Epithelial cell of esophagus (primary cell): ENCODE measurements around the gene CEP192.

Experiments used
- DNase-seq: peaks from one replicate; pipeline ENCODE4 v3.0.0; 2010; ENCODE audit warnings: low read depth
- H3K4me3 ChIP-seq: 2 replicates; pipeline ENCODE4 v1.5.1; 2011; ENCODE audit warnings: mild to moderate bottlenecking, low read length, control low read depth
- TF ChIP-seq, protein P1 (sequence below): IDR thresholded peaks from 2 replicates; pipeline ENCODE4 v1.5.1; 2011; ENCODE audit warnings: low read depth, mild to moderate bottlenecking, low read length, control low read depth, inconsistent platforms; ENCODE audit not compliant: insufficient read depth; ENCODE audit errors: missing control alignments

Gene CEP192

DNA sequence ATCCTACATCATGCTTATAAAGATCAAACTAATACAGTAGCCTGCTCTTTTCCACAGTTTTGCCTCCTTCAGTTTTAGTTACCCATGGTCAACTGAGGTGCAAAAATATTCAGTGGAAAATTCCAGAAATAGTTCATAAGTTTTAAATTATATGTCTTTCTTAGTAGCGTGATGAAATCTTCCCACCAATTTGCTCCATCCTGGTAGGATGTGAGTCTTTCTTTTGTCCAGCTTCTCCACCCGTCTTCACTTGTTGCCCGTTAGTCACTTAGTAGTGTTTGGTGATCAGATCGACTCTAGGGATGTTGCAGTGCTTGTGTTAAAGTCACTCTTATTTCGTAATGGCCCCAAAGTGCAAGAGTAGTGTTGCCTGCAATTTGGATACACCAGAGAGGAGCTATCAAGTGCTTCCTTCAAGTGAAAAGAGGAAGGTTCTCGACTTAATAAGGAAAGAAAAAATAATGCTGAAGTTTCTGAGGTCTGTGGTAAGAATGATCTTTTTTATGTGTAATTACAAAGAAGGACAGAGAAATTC, 57.0 kb downstream of the CEP192 start:
- TF ChIP-seq, protein P1, sequence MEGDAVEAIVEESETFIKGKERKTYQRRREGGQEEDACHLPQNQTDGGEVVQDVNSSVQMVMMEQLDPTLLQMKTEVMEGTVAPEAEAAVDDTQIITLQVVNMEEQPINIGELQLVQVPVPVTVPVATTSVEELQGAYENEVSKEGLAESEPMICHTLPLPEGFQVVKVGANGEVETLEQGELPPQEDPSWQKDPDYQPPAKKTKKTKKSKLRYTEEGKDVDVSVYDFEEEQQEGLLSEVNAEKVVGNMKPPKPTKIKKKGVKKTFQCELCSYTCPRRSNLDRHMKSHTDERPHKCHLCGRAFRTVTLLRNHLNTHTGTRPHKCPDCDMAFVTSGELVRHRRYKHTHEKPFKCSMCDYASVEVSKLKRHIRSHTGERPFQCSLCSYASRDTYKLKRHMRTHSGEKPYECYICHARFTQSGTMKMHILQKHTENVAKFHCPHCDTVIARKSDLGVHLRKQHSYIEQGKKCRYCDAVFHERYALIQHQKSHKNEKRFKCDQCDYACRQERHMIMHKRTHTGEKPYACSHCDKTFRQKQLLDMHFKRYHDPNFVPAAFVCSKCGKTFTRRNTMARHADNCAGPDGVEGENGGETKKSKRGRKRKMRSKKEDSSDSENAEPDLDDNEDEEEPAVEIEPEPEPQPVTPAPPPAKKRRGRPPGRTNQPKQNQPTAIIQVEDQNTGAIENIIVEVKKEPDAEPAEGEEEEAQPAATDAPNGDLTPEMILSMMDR = no peak
- no peak overlapping the region for H3K4me3 ChIP-seq
- no peak for DNase-seq

DNA sequence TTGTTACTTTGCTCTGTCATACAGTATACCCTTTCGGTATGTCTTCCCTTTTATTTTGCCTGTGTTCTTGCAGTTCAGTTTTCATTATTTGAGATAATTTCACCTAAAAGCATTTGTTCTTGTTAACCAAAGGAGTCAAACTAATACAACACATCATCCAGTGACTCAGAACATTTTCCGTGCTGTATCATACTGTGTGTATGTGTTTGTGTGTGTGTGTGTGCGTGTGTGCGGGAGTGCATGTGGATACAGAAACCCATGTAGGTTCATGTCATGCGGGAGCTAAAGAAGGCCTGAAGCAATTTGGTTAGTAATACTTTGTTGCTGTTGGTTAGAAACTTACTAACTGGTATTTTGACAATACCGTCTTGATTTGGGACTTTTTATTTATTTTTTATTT, 60.0 kb downstream of the CEP192 start:
- peak; percentile 39 for DNase-seq
- H3K4me3 ChIP-seq = no peak overlapping the region
- TF ChIP-seq, protein P1 = no peak

DNA sequence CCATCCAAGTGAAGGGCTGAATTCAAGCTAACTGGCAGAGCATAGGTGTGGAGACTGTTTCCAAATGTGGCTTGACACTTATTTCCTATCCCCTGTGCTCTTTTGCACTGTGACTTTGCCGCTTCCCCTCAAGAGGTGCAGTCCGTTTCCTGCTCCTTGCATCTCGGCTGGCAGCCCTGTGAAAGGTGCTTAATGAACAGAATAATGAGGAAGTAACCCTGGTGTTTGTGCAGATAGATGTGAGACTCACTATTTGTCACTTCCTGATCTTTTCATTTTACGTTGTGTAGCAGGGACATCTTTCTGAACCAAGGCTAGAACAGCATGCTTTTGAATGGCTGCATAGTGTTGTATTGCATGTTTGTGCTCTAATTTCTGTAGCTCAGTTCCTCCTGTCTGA, 60.8 kb downstream of the CEP192 start:
- no peak overlapping the region for H3K4me3 ChIP-seq
- peak; percentile 57 for DNase-seq
- TF ChIP-seq, protein P1 = no peak

DNA sequence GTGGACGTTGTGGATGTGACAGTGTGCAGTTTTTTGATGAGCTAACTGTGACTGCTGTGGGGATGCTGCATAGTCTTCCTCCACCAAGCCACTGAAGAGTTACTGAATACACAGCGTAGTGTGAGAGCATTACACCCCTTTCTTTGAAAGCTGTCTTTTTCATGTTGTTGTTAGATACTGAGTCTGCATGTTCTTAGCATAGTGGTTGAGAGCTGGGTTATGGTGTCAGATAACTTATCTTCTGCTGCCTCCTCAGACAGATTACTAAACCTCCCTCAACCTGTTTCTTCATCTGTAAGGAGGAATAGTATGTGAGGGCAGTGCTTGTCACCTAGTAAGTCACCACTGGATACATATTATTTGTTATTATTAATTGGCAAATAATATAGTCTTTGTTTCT, 63.2 kb downstream of the CEP192 start:
- DNase-seq = no peak
- no peak overlapping the region for H3K4me3 ChIP-seq
- TF ChIP-seq, protein P1 = no peak

DNA sequence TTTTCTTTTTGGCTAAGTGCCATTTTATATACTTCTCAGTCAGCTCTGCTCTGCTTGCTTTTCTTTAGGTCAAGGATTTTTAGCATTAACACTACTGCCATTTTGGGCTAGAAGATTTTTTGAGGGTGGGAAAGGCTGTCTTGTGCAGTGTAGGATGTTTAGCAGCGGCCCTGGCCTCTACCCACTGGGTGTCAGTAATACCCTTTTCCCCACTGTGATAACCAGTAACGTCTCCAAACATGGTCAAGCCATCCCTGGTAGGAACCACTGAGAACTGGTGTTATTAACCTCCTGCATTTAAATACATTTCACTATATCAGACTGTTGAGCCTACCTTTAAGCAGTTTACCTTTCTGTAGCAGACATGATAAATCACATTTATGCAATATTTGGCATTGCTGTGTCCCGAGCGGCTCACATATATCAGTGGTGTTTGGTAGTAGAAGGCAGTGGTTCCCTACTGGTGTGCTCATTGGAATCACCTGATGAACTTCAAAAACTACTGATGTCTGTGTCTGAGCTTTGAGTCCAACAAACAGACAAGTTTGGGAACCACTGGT, 70.5 kb downstream of the CEP192 start:
- no peak for DNase-seq
- H3K4me3 ChIP-seq = no peak overlapping the region
- TF ChIP-seq, protein P1 = no peak

DNA sequence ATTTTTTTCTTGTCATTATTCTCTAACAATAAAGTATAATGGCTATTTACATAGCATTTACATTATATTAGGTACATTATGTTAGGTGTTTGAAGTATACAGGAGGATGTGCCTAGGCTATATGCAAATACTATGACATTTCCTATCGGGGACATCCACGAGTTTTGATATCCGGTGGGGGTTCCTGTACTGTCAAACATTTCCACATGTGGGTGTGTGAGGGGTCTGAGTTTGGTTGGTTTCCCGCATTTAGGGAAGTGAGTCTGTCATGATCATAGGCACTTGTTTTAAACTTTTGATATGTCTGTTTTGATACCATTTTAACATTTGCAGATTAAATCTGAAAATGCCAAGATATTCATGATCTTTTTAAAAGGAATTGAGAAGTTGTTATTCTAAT, 76.0 kb downstream of the CEP192 start:
- TF ChIP-seq, protein P1 = no peak
- no peak for DNase-seq

DNA sequence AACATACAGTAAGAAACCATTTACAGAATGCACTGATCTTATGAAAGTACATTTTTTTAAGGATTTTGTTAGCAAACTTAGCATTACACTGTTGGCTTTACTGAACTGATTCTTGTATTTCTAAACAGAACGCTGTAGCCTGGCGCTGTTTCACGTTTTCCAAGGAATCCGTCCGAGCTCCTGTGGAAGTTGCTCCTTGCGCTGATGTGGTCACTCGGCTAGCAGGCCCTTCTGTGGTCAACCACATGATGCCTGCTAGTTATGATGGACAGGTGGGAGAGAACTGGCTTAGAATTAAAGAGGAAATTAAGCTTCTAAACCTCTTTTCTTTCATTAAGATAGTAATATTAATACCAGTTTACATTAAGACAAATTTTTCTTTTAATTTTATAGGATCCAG, 76.8 kb downstream of the CEP192 start:
- H3K4me3 ChIP-seq = no peak overlapping the region
- TF ChIP-seq, protein P1 = no peak
- no peak for DNase-seq

More for the DNA sequence above, 76.0 kb downstream of the CEP192 start:
- H3K4me3 ChIP-seq = no peak overlapping the region
